K562 (cell line): Measurements from ENCODE around the gene CEP57. TPM values are rescaled to one million over a fixed set of nuclear protein-coding genes. Genes with fewer than 3 reads are reported as not detected.

Source experiments
- ATAC-seq: fragments of 200-7000 bp; cut with Tn5 transposase; 3 replicates; pipeline ENCODE4 v1.9.1; 2020; ENCODE audit warnings: moderate library complexity
- BruUV-seq: library from RNA; stranded (reverse); fragments of 400-500 nt; replicated peaks from 2 replicates; lab custom pipeline; 2021; lab: Mats Ljungman, UMichigan
- CTCF ChIA-PET: fragments of 300-600 bp; formaldehyde crosslinking; extraction: SDS; loops from one replicate; lab custom pipeline; 2021; ENCODE audit warnings: low intra/inter-chr PET ratio; lab: Yijun Ruan, JAX
- POLR2A ChIA-PET: fragments of 300-600, 350-650 bp; sonication (Branson Sonifier 250); formaldehyde crosslinking; extraction: SDS; loops from one replicate; lab custom pipeline; 2021; ENCODE audit warnings: antibody characterized with exemption, inconsistent platforms; lab: Yijun Ruan, JAX
- DNase-seq, 4 experiments: peaks; one replicate each; pipeline versions ENCODE4 v3.0.0 to v3.0.0-alpha.2; 2011 to 2018; ENCODE audit warnings: low spot score in 3 of 4, mixed read lengths in 3 of 4; ENCODE audit errors: extremely low read depth in 1 of 4
- FAIRE-seq: peaks from 2 replicates; lab custom pipeline; 2011; peaks lifted over from hg19 to GRCh38; lab: Jason Lieb, UNC
- H2AFZ ChIP-seq: 2 replicates; pipeline ENCODE4 v1.6.0; 2011; ENCODE audit warnings: low read depth, low read length, control low read depth, inconsistent platforms
- H3K27ac ChIP-seq: fragments of 200-600 bp; 3 replicates; pipeline ENCODE4 v1.8.0; 2011; ENCODE audit warnings: low read depth, mild to moderate bottlenecking, control low read depth, inconsistent platforms, low read length, moderate library complexity, mixed read lengths; ENCODE audit errors: extremely low read depth
- H3K27me3 ChIP-seq, 2 experiments: fragments of 300-600 bp in 1 of 2; 2 replicates in 1 of 2; 3 replicates in 1 of 2; pipeline versions ENCODE4 v1.6.0 to v1.8.0; 2011; ENCODE audit warnings: inconsistent platforms in 2 of 2, low read length in 2 of 2, mild to moderate bottlenecking in 1 of 2, mixed read lengths in 1 of 2, moderate library complexity in 1 of 2; ENCODE audit not compliant: control insufficient read depth in 2 of 2, insufficient read depth in 2 of 2
- H3K36me3 ChIP-seq: fragments of 300-600 bp; 3 replicates; pipeline ENCODE4 v1.8.0; 2011; ENCODE audit warnings: mild to moderate bottlenecking, low read length, inconsistent platforms; ENCODE audit not compliant: control insufficient read depth, insufficient read depth
- H3K4me1 ChIP-seq, 2 experiments: fragments of 200-600 bp in 1 of 2; replicated peaks in 1 of 2; 2 replicates in 1 of 2; 3 replicates in 1 of 2; pipeline versions ENCODE4 v1.5.1 to v1.8.0; 2011; ENCODE audit warnings: inconsistent platforms in 2 of 2, low read length in 2 of 2, mild to moderate bottlenecking in 1 of 2, mixed read lengths in 1 of 2, moderate library complexity in 1 of 2; ENCODE audit not compliant: control insufficient read depth in 2 of 2, insufficient read depth in 2 of 2
- H3K4me2 ChIP-seq: 2 replicates; pipeline ENCODE4 v1.6.1; 2011; ENCODE audit warnings: low read length, control low read depth, inconsistent platforms, mixed read lengths; ENCODE audit not compliant: insufficient read depth
- H3K4me3 ChIP-seq: fragments of 200-600 bp; sonication (generic), shearing (Covaris generic); 2 replicates; pipeline ENCODE4 v1.5.1; 2016; ENCODE audit warnings: control low read depth, inconsistent platforms
- H3K79me2 ChIP-seq: fragments of 200-600 bp; 3 replicates; pipeline ENCODE4 v1.8.0; 2011; ENCODE audit warnings: low read length, inconsistent platforms; ENCODE audit not compliant: control insufficient read depth, insufficient read depth
- H3K9ac ChIP-seq, 2 experiments: 2 replicates each; pipeline versions ENCODE4 v1.6.0 to v1.6.1; 2011; ENCODE audit warnings: low read depth in 2 of 2, low read length in 2 of 2, control low read depth in 1 of 2, inconsistent platforms in 1 of 2, mild to moderate bottlenecking in 1 of 2, mixed read lengths in 1 of 2; ENCODE audit not compliant: insufficient read depth in 1 of 2
- H3K9me1 ChIP-seq: one replicate; pipeline ENCODE4 v1.6.0; 2011; ENCODE audit warnings: inconsistent platforms, mild to moderate bottlenecking, low read length, moderate library complexity; ENCODE audit not compliant: control insufficient read depth, insufficient read depth
- H3K9me3 ChIP-seq: replicated peaks from 2 replicates; pipeline ENCODE4 v1.5.1; 2011; ENCODE audit warnings: low read depth, low read length, inconsistent platforms; ENCODE audit not compliant: control insufficient read depth, insufficient read depth
- H4K20me1 ChIP-seq: replicated peaks from 2 replicates; pipeline ENCODE4 v1.6.1; 2011; ENCODE audit warnings: low read length, inconsistent platforms, mixed read lengths; ENCODE audit not compliant: control insufficient read depth, insufficient read depth
- CBFA2T3 ChIP-seq: fragments of 450-650 bp; IDR thresholded peaks from 2 replicates; pipeline ENCODE4 v1.6.1; 2017
- CHD2 ChIP-seq: IDR thresholded peaks from 2 replicates; pipeline ENCODE4 v1.6.1; 2011; ENCODE audit warnings: low read depth, low read length
- ETV5 ChIP-seq: sonication (generic); formaldehyde crosslinking; IDR thresholded peaks from 2 replicates; pipeline ENCODE4 v1.4.0; 2020; ENCODE audit warnings: low read depth, mild to moderate bottlenecking, missing genetic modification reagents
- FOXO4 ChIP-seq: fragments of 450-650 bp; formaldehyde crosslinking; IDR thresholded peaks from 2 replicates; pipeline ENCODE4 v1.4.0; 2020; ENCODE audit warnings: mild to moderate bottlenecking, moderate library complexity
- GATAD2B ChIP-seq: fragments of 450-650 bp; IDR thresholded peaks from 2 replicates; pipeline ENCODE4 v1.6.1; 2017; ENCODE audit warnings: mild to moderate bottlenecking, borderline replicate concordance
- PREB ChIP-seq: sonication (generic); formaldehyde crosslinking; IDR thresholded peaks from 2 replicates; pipeline ENCODE4 v1.8.1; 2023; ENCODE audit warnings: mild to moderate bottlenecking, missing genetic modification reagents
- RBFOX2 ChIP-seq: fragments of 200-400 bp; formaldehyde crosslinking; IDR thresholded peaks from 2 replicates; pipeline ENCODE4 v1.6.1; 2017; ENCODE audit warnings: low read depth, mild to moderate bottlenecking, low read length, moderate library complexity
- TRIM28 ChIP-seq: fragments of 450-650 bp; IDR thresholded peaks from 2 replicates; pipeline ENCODE4 v1.6.1; 2017
- UBTF ChIP-seq, 2 experiments: IDR thresholded peaks; 2 replicates each; pipeline ENCODE4 v1.6.1; 2012; ENCODE audit warnings: improper control_type of control experiment in 2 of 2, low read depth in 2 of 2, low read length in 2 of 2, borderline replicate concordance in 1 of 2
- ZNF239 ChIP-seq: fragments of 250-450 bp; sonication (Bioruptor Pico); IDR thresholded peaks from 2 replicates; pipeline ENCODE4 v1.4.0; 2020; ENCODE audit warnings: mild to moderate bottlenecking
- WGBS: fragments of 100-300 bp; shearing (Covaris generic); methylation state at CpG from one replicate; pipeline ENCODE4 v1.1.6; 2016; ENCODE audit warnings: low coverage, mixed read lengths; ENCODE audit not compliant: insufficient coverage; ENCODE audit errors: missing lambda C conversion rate; 5-methylcytosine and 5-hydroxymethylcytosine counted together
- in situ Hi-C: fragments of 300-500 bp; cut with MboI; formaldehyde crosslinking; loops from 4 replicates; pipeline ENCODE4 v1.15.0; 2018; ENCODE audit warnings: inconsistent platforms, mixed read lengths
- intact Hi-C: fragments of 100-400 bp; cut with micrococcal nuclease; formaldehyde crosslinking; loops from 2 replicates; pipeline ENCODE4 v1.14.2; 2022
- polyA plus RNA-seq, 8 experiments: library from polyadenylated mRNA; depleted of rRNA in 4 of 8; stranded (reverse) in 5 of 8; unstranded in 3 of 8; fragments of >200 nt; fragmentation: Nextera tagmentation in 2 of 8; fragmentation: Illumina TruSeq in 1 of 8; extraction: Ambion mirVana in 2 of 8; extraction: Trizol in 1 of 8; gene quantifications; 2 replicates each; pipeline versions ENCODE4 v1.2.1 to v1.2.3, GENCODE V29; 2011 to 2014; ENCODE audit warnings: inconsistent platforms in 1 of 8, missing spikeins in 1 of 8
- total RNA-seq, 7 experiments: library from RNA; depleted of rRNA in 6 of 7; stranded (reverse); fragments of >200 nt in 6 of 7; fragmentation: Illumina TruSeq in 2 of 7; extraction: Trizol in 2 of 7; gene quantifications; 2 replicates each; pipeline versions ENCODE4 v1.2.1 to v1.2.3, GENCODE V29; 2011 to 2021; ENCODE audit warnings: low replicate concordance in 1 of 7

The CEP57 gene
- total and polyA plus RNA-seq, 9 of the 15 experiments (the other 6 are each of a cell fraction or from before 2014, with no cell fraction given): 25.1 to 88.1 (median 65.2) TPM

- Histone ChIP-seq H3K9me1 (no peaks in the 10 kb centered on the region), H2AFZ (no peak overlapping the region), H3K36me3 (peaks cover 36% of the 10 kb centered on the region), H3K4me1 (peaks cover 0 to 10% of the 10 kb centered on the region in 2 experiments; a peak in 4 of 5 replicates), H3K4me3 (no peak overlapping the region), H3K9me3 (no peaks in the 10 kb centered on the region), H3K27me3 (no peaks in the 10 kb centered on the region), H4K20me1 (no peaks in the 10 kb centered on the region), H3K27ac (no peak overlapping the region), H3K79me2 (peaks cover 76% of the 10 kb centered on the region), H3K4me2 (no peak overlapping the region), H3K9ac (no peak overlapping the region)
- CTCF ChIA-PET: no interaction called here
- WGBS: 96% methylated on average over 3 of the region's 3 CpGs
- intact Hi-C loops (no loop called here), in situ Hi-C loops (no loop called here)
- POLR2A ChIA-PET: interaction anchor here (0.8 kb wide), 1 partner anchor 9 kb away, joined by 3 read pairs; no protein-coding TSS in a partner anchor
- ATAC-seq (no peak), FAIRE-seq (no peak), DNase-seq (no peak)
- no peak for TF ChIP-seq UBTF (IDR thresholded peaks at IDR 0.05; ENCODE audit: borderline replicate concordance in 1 of 2, low read depth in 2 of 2, low read length in 2 of 2)
- no TSS peak for BruUV-seq
These were observed 5.5 kb downstream of the CEP57 start for GRCh38 chr11:95795627-95796295.

- no peak overlapping the region for H3K27ac ChIP-seq
- H3K4me3 ChIP-seq: no peak overlapping the region
- WGBS: 91% methylated on average over 4 of the region's 4 CpGs
- ATAC-seq (no peak), FAIRE-seq (no peak), DNase-seq (no peak)
- no peak overlapping the region for H2AFZ ChIP-seq
- H3K9me1 ChIP-seq: no peaks in the 10 kb centered on the region
- H3K79me2 ChIP-seq: peaks cover 69% of the 10 kb centered on the region
- H3K9ac ChIP-seq: no peak overlapping the region
- intact Hi-C loops: no loop called here
- H3K4me2 ChIP-seq: no peak overlapping the region
- H3K27me3 ChIP-seq: no peaks in the 10 kb centered on the region
- no TSS peak for BruUV-seq
- H3K4me1 ChIP-seq: peaks cover 0 to 10% of the 10 kb centered on the region in 2 experiments; a peak in 4 of 5 replicates
- in situ Hi-C loops: no loop called here
- no peaks in the 10 kb centered on the region for H3K9me3 ChIP-seq
- ChIA-PET POLR2A (no interaction called here), CTCF (no interaction called here)
- peaks cover 43% of the 10 kb centered on the region for H3K36me3 ChIP-seq
- H4K20me1 ChIP-seq: no peaks in the 10 kb centered on the region
- TF ChIP-seq FOXO4 (CRISPR knock-in tag): no peak
- no peak for TF ChIP-seq ZNF239 (CRISPR knock-in tag)
- TF ChIP-seq CHD2: no peak
- TF ChIP-seq ETV5 (CRISPR knock-in tag): no peak
- TF ChIP-seq GATAD2B: no peak
- no peak for TF ChIP-seq PREB (CRISPR knock-in tag)
- TF ChIP-seq RBFOX2: no peak
- no peak for TF ChIP-seq TRIM28
- no peak for TF ChIP-seq CBFA2T3
These were observed 6.2 kb downstream of the CEP57 start for GRCh38 chr11:95796501-95796900.
